ENCODE measurements around the gene SPECC1.

DNA sequence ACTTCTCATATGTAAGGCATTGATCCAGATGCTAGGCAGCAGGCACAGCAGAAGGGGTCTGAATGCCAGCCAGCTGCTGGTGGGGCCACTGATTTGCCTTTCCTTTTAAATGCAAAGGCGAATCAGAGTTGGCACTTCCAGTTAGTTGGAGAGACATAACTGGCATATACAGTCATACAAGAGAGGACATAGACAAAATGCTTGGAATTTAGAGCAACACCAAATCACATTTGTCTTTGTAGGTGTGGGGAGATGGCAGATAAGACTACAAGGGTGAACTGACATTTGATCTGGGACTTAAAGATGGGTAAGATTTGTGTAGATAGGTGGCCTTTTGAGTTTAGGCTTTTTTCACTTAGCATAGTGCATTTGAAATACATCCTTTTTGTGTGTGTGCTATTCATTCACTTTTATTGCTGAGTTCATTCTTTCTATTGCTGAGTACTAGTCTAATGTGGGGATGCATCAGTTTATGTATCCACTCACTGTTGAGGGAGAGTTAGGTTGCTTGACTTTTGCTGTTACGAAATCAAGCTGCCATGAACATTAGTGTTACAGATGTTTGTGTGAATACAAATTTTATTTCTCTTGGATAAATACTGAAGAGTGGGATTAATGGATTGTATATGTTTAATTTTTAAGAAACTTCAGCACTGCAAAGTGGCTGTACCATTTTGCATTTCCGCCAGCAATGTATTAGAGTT, 74.1 kb downstream of the SPECC1 start:
- TF ChIP-seq, protein P1, sequence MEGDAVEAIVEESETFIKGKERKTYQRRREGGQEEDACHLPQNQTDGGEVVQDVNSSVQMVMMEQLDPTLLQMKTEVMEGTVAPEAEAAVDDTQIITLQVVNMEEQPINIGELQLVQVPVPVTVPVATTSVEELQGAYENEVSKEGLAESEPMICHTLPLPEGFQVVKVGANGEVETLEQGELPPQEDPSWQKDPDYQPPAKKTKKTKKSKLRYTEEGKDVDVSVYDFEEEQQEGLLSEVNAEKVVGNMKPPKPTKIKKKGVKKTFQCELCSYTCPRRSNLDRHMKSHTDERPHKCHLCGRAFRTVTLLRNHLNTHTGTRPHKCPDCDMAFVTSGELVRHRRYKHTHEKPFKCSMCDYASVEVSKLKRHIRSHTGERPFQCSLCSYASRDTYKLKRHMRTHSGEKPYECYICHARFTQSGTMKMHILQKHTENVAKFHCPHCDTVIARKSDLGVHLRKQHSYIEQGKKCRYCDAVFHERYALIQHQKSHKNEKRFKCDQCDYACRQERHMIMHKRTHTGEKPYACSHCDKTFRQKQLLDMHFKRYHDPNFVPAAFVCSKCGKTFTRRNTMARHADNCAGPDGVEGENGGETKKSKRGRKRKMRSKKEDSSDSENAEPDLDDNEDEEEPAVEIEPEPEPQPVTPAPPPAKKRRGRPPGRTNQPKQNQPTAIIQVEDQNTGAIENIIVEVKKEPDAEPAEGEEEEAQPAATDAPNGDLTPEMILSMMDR (IDR thresholded peaks at IDR 0.05; ENCODE audit: low read length): no peak
- no peak for TF ChIP-seq EZH2 (IDR thresholded peaks at IDR 0.05; ENCODE audit: borderline replicate concordance, low read length)

Data from OCI-LY1 (cell line).